ENCODE measurements around the gene SH3BP5.
"Not testable (repeated sequence)": the region's sequence is repeated elsewhere in the genome, so short reads cannot be mapped to it uniquely, and the experiment has no call there.

Gene SH3BP5

GRCh38 chr3:15332405-15333098, at the start of gene SH3BP5:
Gene SH3BP5, minus strand, starts transcription at chr3:15332586. Its CDS starts 178 bp downstream, at chr3:15332408.
- DNase-seq: peak; percentile 24 to 63

GRCh38 chr3:15380980-15381890, 48.8 kb upstream of the SH3BP5 start:
- no peak for DNase-seq

GRCh38 chr3:15377961-15378791, 45.8 kb upstream of the SH3BP5 start:
- peak; percentile 81 to 93 for DNase-seq

GRCh38 chr3:15375461-15376000, 43.1 kb upstream of the SH3BP5 start:
- no peak for DNase-seq

- DNase-seq: no peak
Observed at GRCh38 chr3:15372918-15373317, 40.5 kb upstream of the SH3BP5 start.

GRCh38 chr3:15368561-15369135, 36.3 kb upstream of the SH3BP5 start:
- no peak for DNase-seq

- peak in 1 of 2 experiments; percentile 19 for DNase-seq
Observed at GRCh38 chr3:15367059-15367458, 34.7 kb upstream of the SH3BP5 start.

- DNase-seq: not testable (repeated sequence)
Observed at GRCh38 chr3:15364078-15364477, 31.7 kb upstream of the SH3BP5 start.

- DNase-seq: no peak
Observed at GRCh38 chr3:15361494-15362214, 29.3 kb upstream of the SH3BP5 start.

GRCh38 chr3:15360788-15361493, 28.6 kb upstream of the SH3BP5 start:
- DNase-seq: no peak

GRCh38 chr3:15359677-15360397, 27.5 kb upstream of the SH3BP5 start:
- no peak for DNase-seq

- not testable (repeated sequence) for DNase-seq
Observed at GRCh38 chr3:15356651-15357061, 24.3 kb upstream of the SH3BP5 start.

- no peak for DNase-seq
Observed at GRCh38 chr3:15356176-15356575, 23.8 kb upstream of the SH3BP5 start.

GRCh38 chr3:15355086-15355485, 22.7 kb upstream of the SH3BP5 start:
- DNase-seq: no peak

- DNase-seq: no peak
Observed at GRCh38 chr3:15354485-15354884, 22.1 kb upstream of the SH3BP5 start.

GRCh38 chr3:15350141-15350540, 17.8 kb upstream of the SH3BP5 start:
- no peak for DNase-seq

- DNase-seq: not testable (repeated sequence)
Observed at GRCh38 chr3:15349438-15349837, 17.1 kb upstream of the SH3BP5 start.

GRCh38 chr3:15348246-15348645, 15.9 kb upstream of the SH3BP5 start:
- DNase-seq: no peak

GRCh38 chr3:15347737-15348110, 15.3 kb upstream of the SH3BP5 start:
- DNase-seq: no peak

GRCh38 chr3:15347063-15347736, 14.8 kb upstream of the SH3BP5 start:
- DNase-seq: no peak

Measured in SW 1271 (cell line).